ENCODE measurements around the gene KDM2A. TPM values are rescaled to one million over a fixed set of nuclear protein-coding genes. Genes with fewer than 3 reads are reported as not detected.

Gene KDM2A
- total RNA-seq, 4 donors from 2014 or later: 38.7 to 88.1 (median 73.5) TPM

DNA sequence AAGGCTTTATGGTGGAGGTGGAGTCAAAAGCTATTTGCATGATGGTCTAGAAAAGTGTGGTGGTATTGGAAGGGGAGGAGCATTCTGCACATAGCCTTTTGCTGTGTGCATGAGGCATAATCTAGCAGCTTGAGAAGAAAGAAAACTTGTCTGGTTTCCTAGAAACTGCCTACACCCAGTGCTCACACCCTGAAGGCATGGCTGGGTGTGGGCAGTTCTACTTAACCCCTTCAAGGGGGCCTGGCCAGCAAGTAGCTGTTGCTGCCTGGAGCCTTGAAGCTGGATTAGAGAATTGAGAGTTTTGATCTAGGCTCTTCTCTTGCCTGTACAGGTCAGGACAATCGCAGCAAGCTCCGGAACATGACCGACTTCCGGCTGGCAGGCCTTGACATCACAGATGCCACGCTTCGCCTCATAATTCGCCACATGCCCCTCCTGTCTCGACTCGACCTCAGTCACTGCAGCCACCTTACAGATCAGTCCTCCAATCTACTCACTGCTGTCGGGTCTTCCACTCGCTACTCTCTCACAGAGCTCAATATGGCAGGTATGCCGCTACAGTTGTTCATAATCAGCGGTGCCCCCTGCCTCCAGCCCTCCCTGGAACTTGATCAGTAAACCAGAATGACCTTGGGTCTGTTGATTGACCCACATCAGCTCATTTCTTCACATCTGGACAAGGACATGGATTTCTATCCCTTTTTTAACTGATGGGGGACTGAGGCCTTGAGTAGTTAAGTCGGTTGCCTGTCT lies 135.0 kb downstream of the KDM2A start:
- intact Hi-C loops (cut with DNase I): no loop called here
- Histone ChIP-seq H3K4me1 (peaks cover 3 to 5% of the 10 kb centered on the region in 2 donors), H3K4me3 (replicated peaks in 1 of 3) (no peak overlapping the region), H3K36me3 (peaks cover 77 to 79% of the 10 kb centered on the region in 2 donors), H3K27me3 (no peaks in the 10 kb centered on the region), H3K27ac (no peak overlapping the region), H3K9me3 (no peaks in the 10 kb centered on the region)
- DNase-seq: no peak
- TF ChIP-seq, protein P1, sequence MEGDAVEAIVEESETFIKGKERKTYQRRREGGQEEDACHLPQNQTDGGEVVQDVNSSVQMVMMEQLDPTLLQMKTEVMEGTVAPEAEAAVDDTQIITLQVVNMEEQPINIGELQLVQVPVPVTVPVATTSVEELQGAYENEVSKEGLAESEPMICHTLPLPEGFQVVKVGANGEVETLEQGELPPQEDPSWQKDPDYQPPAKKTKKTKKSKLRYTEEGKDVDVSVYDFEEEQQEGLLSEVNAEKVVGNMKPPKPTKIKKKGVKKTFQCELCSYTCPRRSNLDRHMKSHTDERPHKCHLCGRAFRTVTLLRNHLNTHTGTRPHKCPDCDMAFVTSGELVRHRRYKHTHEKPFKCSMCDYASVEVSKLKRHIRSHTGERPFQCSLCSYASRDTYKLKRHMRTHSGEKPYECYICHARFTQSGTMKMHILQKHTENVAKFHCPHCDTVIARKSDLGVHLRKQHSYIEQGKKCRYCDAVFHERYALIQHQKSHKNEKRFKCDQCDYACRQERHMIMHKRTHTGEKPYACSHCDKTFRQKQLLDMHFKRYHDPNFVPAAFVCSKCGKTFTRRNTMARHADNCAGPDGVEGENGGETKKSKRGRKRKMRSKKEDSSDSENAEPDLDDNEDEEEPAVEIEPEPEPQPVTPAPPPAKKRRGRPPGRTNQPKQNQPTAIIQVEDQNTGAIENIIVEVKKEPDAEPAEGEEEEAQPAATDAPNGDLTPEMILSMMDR (IDR thresholded peaks at IDR 0.05): no peak
- no peak for TF ChIP-seq POLR2A (IDR thresholded peaks at IDR 0.05)
- WGBS, 2 donors: 95 to 97% methylated on average over 14 of the region's 14 CpGs

DNA sequence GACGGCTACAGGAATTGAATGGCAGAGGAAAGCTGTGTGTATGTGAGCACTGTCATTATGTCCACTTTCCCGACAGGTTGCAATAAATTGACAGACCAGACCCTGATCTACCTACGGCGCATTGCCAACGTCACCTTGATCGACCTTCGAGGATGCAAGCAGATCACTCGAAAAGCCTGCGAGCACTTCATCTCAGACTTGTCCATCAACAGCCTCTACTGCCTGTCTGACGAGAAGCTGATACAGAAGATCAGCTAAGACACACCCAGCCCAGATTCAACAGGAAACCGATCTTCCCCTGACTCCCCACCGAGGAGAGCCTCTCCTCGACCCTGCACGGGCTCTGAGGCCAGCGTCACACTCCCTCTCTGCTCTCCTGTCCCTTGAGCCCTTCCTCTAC lies 135.7 kb downstream of the KDM2A start:
- H3K4me1 ChIP-seq: no peaks in the 10 kb centered on the region
- no peak overlapping the region for H3K4me3 ChIP-seq (replicated peaks in 1 of 3)
- no peaks in the 10 kb centered on the region for H3K9me3 ChIP-seq
- no peak for DNase-seq
- intact Hi-C loops (cut with DNase I): no loop called here
- no peaks in the 10 kb centered on the region for H3K27me3 ChIP-seq
- H3K27ac ChIP-seq: no peak overlapping the region
- WGBS, 2 donors: 91 to 93% methylated on average over 15 of the region's 15 CpGs
- no peak for TF ChIP-seq POLR2A (IDR thresholded peaks at IDR 0.05)
- TF ChIP-seq, protein P1 (IDR thresholded peaks at IDR 0.05): no peak
- H3K36me3 ChIP-seq: peaks cover 70 to 72% of the 10 kb centered on the region in 2 donors

DNA sequence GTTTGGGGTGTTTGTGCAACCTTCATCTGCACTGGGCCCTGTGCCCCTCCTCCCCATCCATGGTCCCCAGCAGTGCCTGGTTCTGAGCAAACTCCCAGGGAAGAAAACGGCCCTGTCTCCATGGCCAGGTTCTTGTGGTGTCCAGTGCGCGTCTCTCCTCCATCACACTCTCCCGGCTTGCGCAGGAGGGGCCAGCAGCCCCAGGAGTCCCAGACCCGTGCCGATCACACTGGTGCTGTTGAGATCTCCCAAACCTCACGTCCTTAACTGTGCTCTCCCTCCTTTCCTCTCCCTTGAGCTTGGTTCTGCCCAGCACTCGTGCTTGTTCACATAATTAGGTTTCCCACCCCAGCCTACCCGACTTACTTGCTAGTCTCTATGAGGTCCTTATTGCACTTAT lies 136.3 kb downstream of the KDM2A start:
- TF ChIP-seq, protein P1 (IDR thresholded peaks at IDR 0.05): no peak
- TF ChIP-seq POLR2A (IDR thresholded peaks at IDR 0.05): no peak
- Histone ChIP-seq H3K4me1 (no peaks in the 10 kb centered on the region), H3K27ac (no peak overlapping the region), H3K27me3 (no peaks in the 10 kb centered on the region), H3K9me3 (no peaks in the 10 kb centered on the region), H3K36me3 (peaks cover 64 to 67% of the 10 kb centered on the region in 2 donors), H3K4me3 (replicated peaks in 1 of 3) (no peak overlapping the region)
- no peak for DNase-seq
- 91 to 92% methylated on average over 10 of the region's 10 CpGs for WGBS, 2 donors
- intact Hi-C loops (cut with DNase I): no loop called here

DNA sequence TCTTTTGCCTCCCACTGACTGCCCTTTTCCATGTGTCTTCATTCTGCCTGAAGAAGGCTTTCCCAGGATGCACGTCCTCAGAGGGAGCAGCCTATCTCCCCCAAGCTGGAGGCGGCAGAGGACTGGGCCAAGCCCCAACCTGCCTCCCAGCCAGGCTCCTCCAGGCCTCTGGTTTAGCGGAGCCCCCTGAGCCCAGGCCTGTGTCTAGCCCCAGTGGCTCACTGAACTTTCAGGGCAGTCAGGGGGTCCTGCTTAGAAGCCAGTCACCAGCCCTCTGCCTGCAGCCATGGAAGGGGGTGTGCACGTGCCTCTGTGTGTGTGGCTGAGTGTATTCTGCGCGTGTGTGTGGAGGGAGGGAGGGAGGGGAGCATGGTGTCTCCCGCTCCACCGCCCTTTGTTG lies 136.8 kb downstream of the KDM2A start:
- 86 to 98% methylated on average over 7 to 8 of the region's 8 CpGs for WGBS, 2 donors
- Histone ChIP-seq H3K27ac (no peak overlapping the region), H3K9me3 (no peaks in the 10 kb centered on the region), H3K27me3 (no peaks in the 10 kb centered on the region), H3K36me3 (peaks cover 59 to 62% of the 10 kb centered on the region in 2 donors), H3K4me1 (peaks cover 0 to under 1% of the 10 kb centered on the region in 2 donors), H3K4me3 (replicated peaks in 1 of 3) (no peak overlapping the region)
- DNase-seq: no peak
- TF ChIP-seq, protein P1 (IDR thresholded peaks at IDR 0.05): no peak
- no peak for TF ChIP-seq POLR2A (IDR thresholded peaks at IDR 0.05)
- intact Hi-C loops (cut with DNase I): no loop called here

DNA sequence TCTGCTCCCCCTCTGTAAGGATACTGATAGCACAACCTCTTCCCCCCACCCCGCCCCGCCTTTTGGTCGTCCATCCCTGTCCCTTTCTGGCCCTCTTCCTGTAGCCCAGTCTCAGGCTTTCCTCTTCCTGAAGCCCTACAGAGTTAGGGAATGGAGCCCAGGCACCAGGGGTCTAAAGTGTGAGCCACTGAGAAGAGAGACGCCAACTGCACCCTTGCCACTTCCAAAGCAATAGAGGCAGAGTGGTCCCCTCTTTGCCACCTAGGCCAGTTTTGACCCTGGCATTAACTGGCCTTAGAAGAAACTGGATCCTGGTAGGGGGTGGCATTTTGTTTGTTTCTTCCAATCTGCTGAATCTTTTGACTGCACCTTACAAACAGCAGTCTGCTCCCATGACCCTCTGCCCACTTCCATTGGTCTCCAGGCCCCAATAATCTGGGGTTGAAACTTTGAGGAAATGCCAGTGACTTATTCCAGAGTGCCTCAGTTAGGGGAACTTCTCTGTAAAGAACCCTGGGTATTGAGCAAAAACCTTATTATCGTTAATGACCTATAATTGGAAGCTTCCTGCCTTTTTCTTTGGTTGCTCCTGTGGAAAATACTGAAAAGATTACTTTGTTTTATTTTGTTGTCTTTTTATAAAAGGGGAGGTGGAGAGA lies 137.5 kb downstream of the KDM2A start:
- Histone ChIP-seq H3K4me3 (replicated peaks in 1 of 3) (no peak overlapping the region), H3K4me1 (peaks cover 5 to 8% of the 10 kb centered on the region in 2 donors), H3K36me3 (peaks cover 52 to 54% of the 10 kb centered on the region in 2 donors), H3K27me3 (no peaks in the 10 kb centered on the region), H3K27ac (no peak overlapping the region), H3K9me3 (no peaks in the 10 kb centered on the region)
- intact Hi-C loops (cut with DNase I): no loop called here
- TF ChIP-seq POLR2A (IDR thresholded peaks at IDR 0.05): no peak
- TF ChIP-seq, protein P1 (IDR thresholded peaks at IDR 0.05): no peak
- DNase-seq: no peak
- 80 to 83% methylated on average over 5 of the region's 5 CpGs for WGBS, 2 donors

All from thyroid gland (tissue), 4 donors.